ENCODE data around the gene PDLIM7.
A peak's percentile ranks its signal among the peaks of the same experiment; 100 is the strongest.

DNA sequence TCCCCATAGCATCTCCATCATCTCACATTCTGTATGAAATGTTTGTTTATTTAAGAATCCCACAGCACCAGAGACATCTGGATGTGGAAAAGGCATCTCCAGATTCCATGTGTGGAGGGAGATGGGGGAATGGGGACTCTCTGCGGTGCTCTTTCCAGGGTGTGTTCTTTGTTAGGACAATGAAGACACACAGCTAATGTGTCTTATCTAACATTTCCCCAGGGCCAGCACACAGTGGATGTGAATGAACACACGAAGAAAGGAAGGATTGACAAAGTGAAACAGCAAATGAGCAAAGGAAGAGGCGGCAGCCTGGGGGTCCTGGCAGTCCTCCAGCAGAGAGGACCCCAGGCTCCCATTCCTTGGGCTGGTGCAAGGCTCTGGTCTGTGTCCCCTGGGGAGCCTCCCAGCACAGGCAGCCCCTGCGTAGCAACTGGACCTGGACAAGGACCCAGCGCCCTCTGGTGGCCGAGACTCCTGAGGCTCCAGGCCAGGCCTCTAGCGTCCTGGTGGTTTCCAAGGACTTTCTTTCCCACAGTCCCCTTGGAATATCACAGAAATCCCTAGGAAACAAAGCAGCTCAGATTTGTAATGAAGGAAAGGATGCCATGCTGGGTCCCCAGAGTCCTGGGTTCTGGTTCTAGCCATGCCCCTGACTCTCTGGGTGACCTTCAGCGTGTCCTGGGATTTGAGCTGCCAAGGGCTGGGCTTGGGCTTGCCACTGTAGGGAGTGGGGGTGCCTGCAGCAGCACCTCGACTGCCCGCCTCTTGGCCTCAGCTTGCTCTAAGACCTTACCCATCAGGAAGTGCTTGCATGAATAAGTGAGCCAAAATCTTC is 3.5 kb upstream of the PDLIM7 start:
- TF ChIP-seq CTCF (IDR thresholded peaks at IDR 0.05) (peak; percentile 94 to 97 (median 95)), EP300 (IDR thresholded peaks at IDR 0.05) (no peak)
